Fibroblast of villous mesenchyme (primary cell): ENCODE measurements around the gene FOXN4. TPM values are rescaled to one million over a fixed set of nuclear protein-coding genes. Genes with fewer than 3 reads are reported as not detected.
A peak's percentile ranks its signal among the peaks of the same experiment; 100 is the strongest.

Experiments used
- DNase-seq: peaks from one replicate; pipeline ENCODE4 v3.0.0-alpha.2; 2010; ENCODE audit warnings: low read depth
- H3K4me3 ChIP-seq: 2 replicates; pipeline ENCODE4 v1.5.1; 2011; ENCODE audit warnings: low read depth, mild to moderate bottlenecking, low read length
- total RNA-seq: library from RNA; depleted of rRNA; stranded (reverse); fragments of >200 nt; gene quantifications from 2 replicates; pipeline ENCODE4 v1.2.3, GENCODE V29; 2012
- TF ChIP-seq, protein P1 (sequence below): IDR thresholded peaks from 2 replicates; pipeline ENCODE4 v1.5.1; 2012; ENCODE audit warnings: low read depth, mild to moderate bottlenecking, low read length; ENCODE audit not compliant: insufficient read depth

Gene FOXN4
- total RNA-seq, 1 donor, result not detected

DNA sequence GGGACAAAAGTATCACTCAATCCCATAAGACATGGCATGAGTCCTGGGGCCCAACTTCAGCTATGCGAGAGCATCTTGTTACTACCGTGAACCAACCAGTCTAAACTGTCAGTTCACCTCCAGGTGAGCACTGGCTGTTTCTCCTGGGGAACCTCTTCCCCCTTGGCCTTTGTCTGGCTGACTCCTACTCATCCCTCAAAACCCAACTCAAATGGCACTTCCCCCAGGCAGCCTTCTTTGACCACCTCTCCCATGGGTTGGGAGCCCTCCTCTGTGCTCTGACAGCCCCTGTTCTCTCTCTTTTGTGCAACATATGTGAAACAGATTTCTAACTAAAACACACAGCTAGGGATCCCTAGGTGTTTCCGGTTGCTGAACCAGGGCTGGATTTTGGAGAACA lies 37.7 kb downstream of the FOXN4 start:
- DNase-seq, result no peak
- no peak overlapping the region for H3K4me3 ChIP-seq
- TF ChIP-seq, protein P1, sequence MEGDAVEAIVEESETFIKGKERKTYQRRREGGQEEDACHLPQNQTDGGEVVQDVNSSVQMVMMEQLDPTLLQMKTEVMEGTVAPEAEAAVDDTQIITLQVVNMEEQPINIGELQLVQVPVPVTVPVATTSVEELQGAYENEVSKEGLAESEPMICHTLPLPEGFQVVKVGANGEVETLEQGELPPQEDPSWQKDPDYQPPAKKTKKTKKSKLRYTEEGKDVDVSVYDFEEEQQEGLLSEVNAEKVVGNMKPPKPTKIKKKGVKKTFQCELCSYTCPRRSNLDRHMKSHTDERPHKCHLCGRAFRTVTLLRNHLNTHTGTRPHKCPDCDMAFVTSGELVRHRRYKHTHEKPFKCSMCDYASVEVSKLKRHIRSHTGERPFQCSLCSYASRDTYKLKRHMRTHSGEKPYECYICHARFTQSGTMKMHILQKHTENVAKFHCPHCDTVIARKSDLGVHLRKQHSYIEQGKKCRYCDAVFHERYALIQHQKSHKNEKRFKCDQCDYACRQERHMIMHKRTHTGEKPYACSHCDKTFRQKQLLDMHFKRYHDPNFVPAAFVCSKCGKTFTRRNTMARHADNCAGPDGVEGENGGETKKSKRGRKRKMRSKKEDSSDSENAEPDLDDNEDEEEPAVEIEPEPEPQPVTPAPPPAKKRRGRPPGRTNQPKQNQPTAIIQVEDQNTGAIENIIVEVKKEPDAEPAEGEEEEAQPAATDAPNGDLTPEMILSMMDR, result no peak

DNA sequence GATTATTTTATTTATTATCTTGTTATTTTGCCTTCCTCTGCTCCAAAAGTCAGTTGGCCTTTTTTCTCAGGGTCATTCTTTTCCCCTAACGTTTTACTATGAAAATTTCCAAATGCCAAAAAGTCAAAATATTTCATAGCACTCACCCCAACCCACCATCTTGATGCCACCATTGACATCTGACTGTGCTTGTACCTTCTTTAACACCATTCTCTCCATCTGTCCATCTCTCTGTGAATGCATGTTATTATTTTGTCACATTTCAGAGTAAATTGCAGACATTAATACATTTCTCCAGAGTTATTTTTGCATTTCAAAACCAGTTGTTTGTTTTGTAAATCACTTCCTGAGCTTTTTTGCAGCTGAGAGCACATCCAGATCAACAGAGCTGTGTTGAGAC lies 38.6 kb downstream of the FOXN4 start:
- no peak overlapping the region for H3K4me3 ChIP-seq
- no peak for DNase-seq
- TF ChIP-seq, protein P1, result no peak

DNA sequence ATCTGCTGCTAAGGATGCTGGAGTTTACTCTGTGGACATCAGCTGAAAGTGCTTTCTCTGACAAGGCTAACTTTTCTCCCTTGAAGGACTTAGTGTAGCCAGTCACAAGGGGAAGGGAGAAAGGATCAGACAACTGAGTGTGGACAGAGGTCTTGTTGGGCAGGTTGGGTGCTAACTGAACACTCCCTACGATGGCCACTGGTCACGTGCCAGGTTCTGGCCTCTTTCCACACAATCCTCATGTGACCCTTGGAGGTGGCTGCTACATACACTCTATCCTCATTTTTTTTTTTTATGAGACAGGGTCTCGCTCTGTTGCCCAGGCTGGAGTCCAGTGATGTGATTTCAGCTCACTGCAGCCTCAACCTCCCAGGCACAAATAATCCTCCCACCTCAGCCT lies 39.7 kb downstream of the FOXN4 start:
- DNase-seq, result no peak
- TF ChIP-seq, protein P1, result no peak
- no peak overlapping the region for H3K4me3 ChIP-seq

DNA sequence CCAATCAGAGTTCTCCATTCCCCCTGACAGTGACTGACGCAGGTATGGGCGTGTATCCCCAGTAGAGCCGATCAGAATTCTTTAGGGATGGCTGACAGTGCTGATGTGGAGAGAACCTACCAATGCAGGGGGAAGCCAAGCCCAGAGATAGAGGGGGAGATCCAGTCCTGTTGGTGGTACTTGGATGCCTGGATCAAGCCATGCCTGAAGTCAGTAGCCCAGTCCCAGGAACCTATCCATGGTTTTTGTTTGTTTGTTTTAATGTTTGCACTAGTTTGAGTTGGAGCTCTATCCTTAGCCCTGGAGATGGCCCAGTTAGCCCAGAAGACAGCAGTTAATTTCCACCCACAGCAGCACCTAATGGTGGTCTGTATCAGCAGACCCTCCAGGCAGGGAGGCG lies 40.2 kb downstream of the FOXN4 start:
- H3K4me3 ChIP-seq, result no peak overlapping the region
- TF ChIP-seq, protein P1, result no peak
- no peak for DNase-seq

DNA sequence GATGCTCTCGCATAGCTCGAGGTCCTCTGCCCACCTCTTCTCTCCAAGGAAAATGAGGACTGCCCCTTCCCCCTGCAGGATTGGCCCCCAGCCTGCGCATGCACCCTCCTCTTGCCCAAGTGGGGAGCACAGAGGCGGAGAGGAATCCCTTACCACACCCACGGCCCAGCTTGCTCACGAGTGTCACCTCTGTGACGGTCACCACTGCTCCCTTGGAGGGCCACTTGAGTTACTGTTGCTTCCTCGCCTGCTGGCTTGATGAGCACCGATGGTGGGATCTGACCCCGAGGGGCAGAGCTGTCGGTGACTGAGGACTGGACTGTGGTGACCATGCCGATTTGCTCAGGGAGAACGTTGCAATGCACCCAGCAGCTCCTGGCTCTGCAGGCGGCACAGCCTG lies 41.7 kb downstream of the FOXN4 start:
- TF ChIP-seq, protein P1, result no peak
- no peak overlapping the region for H3K4me3 ChIP-seq
- DNase-seq, result no peak

DNA sequence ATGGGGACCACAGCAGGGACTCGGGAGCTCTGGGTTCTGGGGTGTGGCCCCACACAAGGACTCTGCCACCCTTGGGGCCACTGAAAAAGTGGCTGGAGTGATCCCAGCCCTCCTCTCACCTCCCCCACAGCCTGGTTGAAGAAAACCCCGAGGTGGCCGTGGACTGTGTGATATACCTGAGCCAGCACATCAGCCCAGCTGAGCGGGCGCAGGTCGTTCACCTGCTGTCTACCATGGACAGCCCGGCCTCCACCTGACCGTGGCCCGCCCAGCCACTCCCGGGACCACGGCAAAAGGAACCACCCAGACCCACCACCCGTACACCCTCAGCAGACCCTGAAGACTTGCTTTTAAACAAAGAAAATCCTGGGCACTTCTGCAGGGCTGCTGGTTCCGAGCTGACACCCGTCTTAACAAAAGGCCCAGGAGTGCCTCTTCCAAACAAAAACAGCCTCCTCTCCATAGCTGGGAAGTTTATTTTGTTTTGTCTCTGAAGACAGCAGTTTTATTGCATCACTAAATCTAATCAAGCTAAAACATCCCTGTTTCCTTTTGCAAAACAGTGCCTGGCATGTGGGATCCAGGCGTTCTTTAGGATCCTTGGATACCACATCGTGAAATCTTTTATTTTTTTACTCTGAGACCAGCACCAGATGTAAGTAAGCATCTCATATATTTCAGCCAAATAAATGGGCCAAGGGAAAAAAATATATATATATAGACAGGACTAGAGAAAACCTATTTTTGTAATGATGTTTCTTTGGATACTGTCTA lies 42.8 kb downstream of the FOXN4 start:
- peak; percentile 72 for DNase-seq
- no peak overlapping the region for H3K4me3 ChIP-seq
- TF ChIP-seq, protein P1, result no peak
